Esophagus squamous epithelium (tissue), 4 donors: Measurements from ENCODE around the gene HIF1AN.

Experiments
- CTCF ChIP-seq, 6 experiments: fragments of 450-650 bp in 4 of 6; fragments of 200-600 bp in 2 of 6; sonication (generic) in 2 of 6; IDR thresholded peaks; one replicate each; pipeline ENCODE4 v1.5.1; 2016 to 2019; ENCODE audit warnings: antibody characterized with exemption in 6 of 6, mild to moderate bottlenecking in 4 of 6, moderate library complexity in 4 of 6
- POLR2A ChIP-seq, 4 donors: fragments of 450-650 bp; IDR thresholded peaks; one replicate each; pipeline ENCODE4 v1.6.1; 2017; ENCODE audit warnings: antibody characterized with exemption in 4 of 4, mild to moderate bottlenecking in 4 of 4, moderate library complexity in 3 of 4

- TF ChIP-seq POLR2A (IDR thresholded peaks at IDR 0.05) (no peak), CTCF (IDR thresholded peaks at IDR 0.05) (no peak)
These were observed 14.9 kb upstream of the HIF1AN start for GRCh38 chr10:100520811-100521210.
